Pulmonary artery endothelial cell (primary cell): ENCODE measurements around the gene OBP2B. TPM values are rescaled to one million over a fixed set of nuclear protein-coding genes. Genes with fewer than 3 reads are reported as not detected.
"Not testable (repeated sequence)": the region's sequence is repeated elsewhere in the genome, so short reads cannot be mapped to it uniquely, and the experiment has no call there.

Experiments used
- DNase-seq: peaks from one replicate; pipeline ENCODE4 v3.0.0-alpha.2; 2011; ENCODE audit warnings: low read depth, low spot score
- total RNA-seq: library from RNA; depleted of rRNA; stranded (reverse); fragments of >200 nt; gene quantifications from 2 replicates; pipeline ENCODE4 v1.2.3, GENCODE V29; 2014

Gene OBP2B
- total RNA-seq, 1 donor from 2014 or later, result not detected

DNA sequence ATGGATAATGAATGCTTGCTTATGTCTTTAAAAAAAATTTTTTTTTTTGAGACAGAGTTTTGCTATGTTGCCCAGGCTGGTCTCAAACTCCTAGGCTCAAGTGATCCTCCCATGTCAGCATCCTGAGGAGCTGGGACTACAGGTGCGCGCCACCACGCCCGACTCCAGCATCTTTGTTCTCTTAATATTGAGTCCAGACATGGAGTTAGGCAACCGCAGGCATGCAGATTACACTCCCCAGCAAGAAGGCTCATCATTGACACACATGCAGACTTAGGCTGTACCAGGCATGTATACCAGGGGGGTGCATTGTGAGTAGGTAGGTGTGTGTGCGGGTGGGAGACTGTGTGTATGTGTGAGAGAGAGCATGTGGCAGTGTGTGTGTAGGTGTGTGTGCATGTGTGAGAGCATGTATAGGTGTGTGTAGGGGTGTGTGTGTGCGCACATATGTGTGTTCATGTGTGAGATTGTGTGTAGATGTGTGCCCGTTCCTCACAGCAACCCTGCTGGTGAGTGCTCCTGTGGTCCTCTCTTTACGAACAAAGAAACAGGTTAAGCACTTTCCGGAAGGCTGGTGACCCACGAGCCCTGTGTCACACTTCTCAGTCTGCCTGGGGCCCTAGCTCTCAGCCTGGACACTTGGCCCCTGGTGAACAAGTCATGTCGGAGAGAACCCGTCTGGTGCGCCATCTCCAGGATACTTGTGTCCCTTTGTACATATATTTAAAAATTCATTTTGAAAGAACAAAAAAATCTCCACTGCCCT lies 6.2 kb downstream of the OBP2B start:
- DNase-seq, result no peak

DNA sequence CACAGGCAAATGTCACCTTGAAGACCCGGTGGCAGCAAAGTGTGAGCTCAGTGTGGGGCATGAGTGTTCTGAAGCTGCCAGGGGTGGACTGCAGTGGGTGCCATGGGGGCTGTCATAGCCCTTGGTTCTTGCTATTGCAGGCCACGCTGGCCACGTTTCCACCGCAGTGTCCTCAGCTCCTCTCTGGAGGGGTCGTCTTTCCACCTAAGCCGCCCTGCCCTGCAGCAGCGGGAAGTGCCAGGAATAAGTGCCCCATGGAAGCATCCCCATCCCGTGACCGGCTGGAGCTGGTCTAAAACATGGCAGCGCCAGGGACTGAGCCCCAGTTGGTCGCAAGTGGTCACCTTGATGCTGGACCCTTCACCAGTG lies 6.9 kb downstream of the OBP2B start:
- no peak for DNase-seq

DNA sequence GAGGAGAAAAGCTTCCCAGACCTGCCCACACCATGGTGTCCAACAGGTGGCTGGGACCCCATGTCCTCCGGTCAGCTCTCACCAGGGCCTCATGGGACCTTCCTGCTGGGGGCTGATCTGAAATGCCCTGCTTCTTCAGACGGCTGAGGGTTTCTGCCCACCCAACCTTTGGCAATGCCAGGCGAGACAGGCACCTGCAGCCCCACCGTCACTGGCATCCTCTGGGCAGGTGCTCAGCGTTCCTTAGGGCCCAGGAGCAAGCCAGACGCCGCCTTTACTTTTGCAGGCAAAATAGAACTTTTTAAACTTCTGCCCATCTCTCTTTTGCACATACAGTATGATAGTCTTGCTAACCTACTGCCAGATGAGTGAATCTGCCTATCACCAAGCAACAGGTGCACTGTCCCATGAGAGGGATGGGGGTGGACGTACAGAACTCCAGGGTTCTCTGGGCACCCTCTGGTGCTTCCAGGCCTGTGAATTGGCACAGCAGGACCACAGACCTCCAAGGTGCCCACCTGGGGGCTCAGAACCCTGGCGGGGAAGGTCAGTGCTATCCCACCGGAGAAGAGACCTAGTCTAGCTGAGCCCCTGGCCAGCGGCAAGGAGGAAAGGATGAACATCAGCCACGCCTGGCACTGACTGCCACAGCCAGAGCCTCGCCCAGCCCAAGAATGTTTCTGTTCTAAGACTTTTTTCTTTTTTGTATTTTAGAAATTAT lies 7.5 kb downstream of the OBP2B start:
- no peak for DNase-seq

DNA sequence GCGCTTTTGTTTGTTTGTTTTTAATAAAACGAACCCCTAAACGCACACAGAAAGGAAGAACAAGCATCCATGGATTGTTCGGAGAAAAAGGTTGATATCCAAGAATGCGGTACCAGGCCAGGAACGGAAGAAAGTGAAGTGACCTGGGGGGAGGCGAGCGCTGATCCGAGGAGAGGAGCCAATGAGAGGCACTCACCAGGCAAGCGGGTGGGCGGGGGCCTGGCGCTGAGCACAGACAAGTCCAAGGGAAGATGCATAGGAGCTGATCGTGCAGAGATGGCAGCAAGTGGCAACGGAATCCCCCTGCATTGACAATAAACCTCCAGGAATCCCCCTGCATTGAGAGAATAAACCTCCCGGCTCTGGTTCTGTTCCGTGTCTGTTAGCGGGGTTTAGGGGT lies 8.4 kb downstream of the OBP2B start:
- DNase-seq, result no peak

DNA sequence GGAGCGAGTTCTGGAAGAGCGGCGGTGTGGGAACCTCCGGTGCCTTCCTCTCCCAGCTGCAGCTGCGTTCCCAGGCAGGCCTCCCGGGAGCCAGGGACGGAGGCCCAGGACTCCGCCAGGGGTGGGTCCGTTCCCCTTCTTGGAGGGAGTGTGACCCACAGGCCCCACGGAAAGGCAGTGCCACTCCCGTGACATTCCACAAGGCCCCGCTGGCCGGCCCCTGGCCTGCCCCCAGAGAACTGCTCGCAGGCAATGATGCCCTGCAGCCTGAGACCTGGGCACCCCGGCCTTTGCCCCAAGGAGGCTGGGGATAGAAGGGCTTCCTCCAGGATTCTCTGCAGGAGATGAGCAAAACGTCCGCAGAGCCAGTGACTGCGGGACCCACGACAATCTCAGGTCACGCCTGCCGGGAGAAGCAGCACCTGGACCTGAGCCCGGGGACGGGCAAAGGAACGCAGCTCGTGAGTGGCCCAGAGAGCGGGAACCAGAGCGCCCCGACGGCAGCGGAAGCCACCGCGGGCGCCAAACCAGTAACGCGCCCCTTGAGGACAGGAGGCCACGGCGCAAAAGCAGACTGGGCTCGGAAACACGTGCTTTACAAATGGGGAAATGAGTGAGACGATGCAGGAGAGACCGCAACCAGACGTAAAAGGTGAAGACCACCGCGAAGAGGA lies 9.3 kb downstream of the OBP2B start:
- DNase-seq, result no peak

DNA sequence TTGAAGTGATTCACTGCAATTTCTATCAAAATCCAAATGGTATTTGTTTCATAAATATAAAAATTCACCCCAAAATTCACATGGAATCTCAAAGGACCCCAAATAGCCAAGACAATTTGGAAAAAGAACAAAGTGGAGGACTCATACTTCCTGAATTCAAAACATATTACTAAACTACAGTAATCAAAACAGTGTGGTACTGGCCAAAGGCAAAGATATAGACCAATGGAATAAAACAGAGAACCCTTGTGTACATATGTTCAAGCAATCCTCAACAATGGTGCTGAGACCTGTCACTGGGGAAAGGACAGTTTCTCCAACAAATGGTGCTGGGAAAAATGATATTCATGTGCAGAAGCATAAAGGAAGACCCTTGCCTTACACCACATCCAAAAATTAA lies 14.0 kb downstream of the OBP2B start:
- no peak for DNase-seq

DNA sequence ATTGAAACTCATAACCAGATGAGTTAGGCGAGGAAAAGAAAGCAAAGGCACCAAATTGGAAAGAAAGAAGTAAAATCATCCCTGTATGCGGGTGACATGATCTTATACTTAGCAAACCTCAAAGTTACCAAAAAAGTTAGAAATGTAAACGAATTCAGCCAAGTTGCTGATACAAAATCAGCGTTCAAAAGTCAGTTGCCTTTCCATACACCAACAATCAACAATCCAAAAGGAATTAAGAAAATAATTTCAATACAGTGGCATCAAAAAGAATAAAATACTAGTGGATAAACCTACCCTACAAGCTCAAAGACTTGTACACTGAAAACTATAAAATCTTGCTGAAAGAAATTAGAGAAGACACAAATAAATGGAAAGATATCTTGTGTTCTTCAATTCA lies 14.5 kb downstream of the OBP2B start:
- no peak for DNase-seq

DNA sequence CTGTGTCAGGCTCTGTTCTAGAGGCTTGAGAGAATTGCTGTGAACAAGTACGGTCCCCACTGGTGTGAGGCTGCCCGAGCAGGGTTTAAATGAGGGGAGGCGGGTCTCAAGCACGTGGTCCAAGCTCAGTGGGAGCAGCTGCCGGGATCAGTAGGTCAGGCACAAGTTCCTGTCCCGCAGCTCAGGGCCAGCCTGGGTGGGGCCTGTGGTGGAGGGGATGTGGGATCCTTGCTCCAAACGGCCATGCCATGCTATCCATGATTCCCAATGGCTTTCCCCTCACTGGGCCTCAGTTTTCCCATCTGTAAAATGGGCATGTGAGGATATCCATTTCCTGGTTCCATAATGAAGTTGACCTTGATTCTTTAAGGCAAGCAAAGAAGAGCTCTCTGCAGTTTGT lies 17.1 kb downstream of the OBP2B start:
- no peak for DNase-seq

DNA sequence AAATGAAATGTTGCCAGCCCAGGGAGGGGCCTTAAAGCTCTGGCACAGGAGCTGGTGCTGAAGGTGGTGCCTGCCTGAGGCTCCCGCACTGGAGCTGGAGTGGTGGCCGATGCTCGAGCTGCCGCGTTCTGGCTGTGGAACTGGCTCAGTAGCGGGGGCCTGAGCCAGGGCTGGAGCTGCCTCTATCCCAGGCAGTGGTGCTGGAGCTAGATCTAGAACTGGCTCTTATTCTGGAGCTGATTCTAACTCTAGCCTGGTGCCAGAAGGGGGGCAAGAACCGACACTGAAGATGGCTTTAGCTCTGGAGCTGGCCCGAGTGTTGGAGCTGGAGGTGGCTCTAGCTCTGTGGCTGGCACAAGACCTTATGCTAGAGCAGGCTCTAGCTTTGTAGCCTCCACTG lies 19.2 kb downstream of the OBP2B start:
- no peak for DNase-seq

DNA sequence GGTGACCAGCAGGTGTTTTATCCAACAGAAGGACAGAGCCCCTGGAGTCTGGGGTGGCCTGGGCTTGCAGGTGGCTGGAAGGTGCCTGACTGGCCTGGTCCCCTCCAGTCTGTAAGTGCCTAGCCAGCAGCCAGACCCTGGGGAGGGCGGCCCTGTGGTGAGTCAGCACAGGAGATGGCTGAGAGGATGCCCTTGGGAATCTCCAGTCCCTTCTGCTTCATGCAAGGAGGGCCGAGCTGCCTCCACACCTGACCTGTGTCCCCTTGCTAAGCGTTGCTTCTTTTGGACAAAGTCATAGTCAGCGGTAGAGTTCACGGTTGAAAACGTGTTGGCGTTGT lies 20.2 kb downstream of the OBP2B start:
- no peak for DNase-seq

DNA sequence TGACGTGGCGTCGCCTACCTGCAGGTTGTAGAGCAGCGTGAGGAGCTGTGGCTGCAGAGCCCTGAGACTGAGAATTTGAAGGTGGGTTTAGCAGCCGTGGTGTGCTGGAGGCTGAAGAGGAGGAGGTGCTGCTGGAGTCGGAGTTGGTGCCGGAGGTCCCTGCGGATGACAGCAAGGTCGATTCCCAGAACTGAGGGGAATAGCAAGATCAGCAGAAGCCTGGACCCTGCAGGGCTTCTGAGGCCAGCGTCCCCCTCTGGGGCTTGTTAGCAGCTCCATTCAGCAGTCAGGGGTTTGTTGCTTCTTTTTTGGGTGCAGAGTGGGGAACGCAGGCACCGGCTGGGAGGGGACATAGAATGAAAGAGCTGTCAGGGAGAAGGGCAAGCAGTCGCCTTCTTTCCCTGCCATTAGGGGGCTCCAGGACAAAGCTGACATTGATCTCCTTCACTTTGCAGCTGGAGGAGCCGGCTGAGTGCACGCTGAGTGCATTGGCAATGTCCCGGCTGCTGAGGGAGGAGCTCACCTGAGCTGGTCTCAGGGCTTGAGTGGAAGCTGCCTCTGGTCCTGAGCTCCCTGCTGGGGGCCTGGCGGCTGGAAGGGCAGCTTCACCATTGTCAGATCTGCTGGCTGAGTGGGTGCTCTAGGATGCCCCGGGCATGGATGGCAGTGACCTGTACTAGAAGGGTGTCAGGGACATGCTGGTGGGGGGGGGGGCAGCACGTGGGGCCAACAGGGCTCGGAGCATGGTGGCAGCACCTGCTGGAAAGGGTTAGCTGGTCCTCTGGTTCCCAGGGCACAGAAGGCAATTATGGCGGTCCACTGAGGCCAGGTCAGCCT lies 20.8 kb downstream of the OBP2B start:
- DNase-seq, result no peak

DNA sequence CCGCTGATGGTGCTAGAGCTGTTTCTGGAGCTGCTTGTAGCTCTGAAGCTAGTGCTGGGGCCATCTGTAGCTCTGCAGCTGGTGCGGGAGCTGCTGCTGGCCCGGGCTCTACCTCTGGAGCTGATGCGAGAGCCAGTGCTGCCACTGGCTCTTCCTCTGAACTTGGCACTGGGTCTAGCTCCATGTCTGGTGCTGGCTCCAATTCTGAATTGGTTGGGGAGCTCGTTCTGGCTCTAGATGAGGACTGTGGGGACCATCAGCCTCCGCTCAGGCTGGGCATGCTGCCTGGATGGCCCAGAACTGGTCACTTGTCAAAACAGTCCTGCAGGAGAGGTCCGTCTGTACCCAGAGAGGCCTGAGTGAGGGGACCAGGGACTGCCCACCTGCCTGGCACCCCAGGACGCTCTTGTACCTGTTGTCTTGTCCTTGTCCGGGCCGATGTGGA lies 21.5 kb downstream of the OBP2B start:
- DNase-seq, result no peak

DNA sequence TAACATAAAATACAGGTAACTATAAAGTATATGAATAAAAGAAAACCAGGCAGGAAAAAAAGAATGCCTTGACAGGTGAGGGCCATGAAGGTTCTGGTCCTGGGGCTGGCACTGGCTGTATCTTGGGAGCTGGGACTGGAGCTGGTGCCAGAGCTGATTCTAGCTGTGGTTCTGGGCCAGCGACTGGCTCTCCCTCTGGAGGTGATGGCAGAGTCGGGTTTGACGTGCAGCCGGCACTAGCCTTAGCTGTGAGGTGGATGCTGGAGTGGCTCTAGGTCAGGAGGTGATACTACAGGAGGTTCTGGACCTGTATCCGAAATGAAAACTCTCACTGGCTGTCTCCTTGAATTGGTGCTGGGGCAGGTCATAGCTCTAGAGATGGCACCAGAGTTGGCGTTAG lies 22.3 kb downstream of the OBP2B start:
- no peak for DNase-seq

DNA sequence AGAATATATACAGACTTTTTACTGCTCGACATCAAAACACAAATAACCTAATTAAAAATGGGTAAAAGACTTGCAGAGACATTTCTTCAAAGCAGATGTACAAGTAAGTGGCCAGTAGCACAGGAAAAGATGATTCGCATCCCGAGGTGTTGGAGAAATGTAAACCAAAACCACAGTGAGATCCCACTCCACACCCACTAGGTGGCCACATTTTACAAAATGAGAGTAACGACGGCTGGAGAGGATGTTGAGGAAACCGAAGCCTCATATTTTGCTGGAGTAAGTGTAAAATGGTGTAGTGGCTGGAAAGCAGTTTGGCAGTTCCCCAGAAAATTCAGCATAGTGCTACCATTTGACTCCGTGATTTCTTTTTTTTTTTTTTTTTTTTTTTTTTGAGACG lies 24.1 kb downstream of the OBP2B start:
- DNase-seq, result peak; percentile 37

DNA sequence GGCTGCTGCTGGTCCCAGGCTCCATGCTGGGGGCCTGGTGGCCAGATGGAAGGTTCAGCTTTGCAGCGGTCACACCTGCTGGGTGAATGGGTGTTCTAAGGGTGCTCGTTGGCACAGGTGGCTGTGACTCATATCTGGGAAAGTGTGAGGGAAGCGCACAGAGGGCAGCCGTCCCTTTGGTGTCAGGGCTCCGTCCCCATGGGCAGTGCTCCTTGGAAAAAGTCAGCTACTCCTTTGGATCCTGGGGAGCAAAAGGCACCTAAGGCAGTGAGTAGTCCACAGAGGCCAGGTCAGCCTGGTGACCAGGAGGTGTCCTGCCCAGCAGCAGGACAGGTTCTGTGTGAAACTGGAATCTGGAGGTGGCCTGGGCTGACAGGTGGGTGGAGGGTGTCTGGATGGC lies 26.9 kb downstream of the OBP2B start:
- no peak for DNase-seq

DNA sequence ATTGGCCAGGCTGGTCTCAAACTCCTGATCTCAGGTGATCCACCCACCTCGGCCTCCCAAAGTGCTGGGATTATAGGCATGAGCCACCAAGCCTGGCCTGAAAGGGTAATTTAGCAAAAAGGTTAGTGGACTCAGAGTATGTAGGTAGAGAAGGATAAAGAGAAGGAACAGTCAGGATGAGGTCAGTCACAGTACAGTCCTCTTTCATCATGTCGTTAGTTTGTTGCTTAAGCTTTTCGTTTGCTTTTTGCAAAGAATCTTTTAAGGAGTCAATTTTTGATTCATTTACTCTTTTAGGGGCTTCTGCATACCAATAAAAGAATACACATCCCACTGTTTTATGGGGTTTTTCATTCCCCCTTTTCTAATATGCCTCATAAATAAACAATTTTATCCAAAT lies 27.5 kb downstream of the OBP2B start:
- no peak for DNase-seq

DNA sequence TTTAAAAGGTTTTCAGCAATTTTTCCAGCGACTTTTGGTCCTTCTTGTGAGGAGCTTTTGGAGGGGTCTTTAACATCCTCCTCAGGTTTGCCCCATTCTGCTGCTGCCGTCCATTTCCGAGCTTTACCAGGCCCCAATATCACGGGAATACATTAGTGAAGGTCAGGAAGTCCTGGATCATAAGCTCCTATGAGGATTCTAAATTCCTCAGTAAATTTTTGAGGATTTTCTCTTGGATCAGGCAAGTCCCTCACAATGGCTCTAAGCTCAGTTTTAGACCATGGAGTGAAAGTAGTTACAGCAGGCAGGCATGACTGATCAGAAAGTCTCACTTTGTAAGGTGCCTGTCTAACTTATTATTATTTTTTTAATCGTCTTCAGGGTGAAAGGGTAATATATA lies 28.1 kb downstream of the OBP2B start:
- DNase-seq, result no peak

DNA sequence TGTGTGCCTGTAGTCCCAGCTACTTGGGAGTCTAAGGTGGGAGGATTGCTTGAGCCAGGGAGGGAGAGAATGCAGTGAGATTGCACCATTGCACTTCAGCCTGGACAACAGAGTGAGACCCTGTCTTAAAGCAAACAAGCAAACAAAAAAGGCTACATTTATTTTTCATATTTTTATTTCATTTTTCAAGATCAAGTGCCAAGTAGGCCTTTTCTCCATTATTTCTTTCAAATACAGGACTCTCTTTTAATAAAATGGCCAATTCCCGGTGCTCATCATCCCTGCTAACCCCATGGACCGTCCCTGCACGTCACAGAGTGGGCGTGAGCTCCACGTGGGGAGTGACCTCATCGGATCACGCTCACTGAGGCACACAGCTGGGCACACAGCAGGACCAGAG lies 36.0 kb downstream of the OBP2B start:
- no peak for DNase-seq

DNA sequence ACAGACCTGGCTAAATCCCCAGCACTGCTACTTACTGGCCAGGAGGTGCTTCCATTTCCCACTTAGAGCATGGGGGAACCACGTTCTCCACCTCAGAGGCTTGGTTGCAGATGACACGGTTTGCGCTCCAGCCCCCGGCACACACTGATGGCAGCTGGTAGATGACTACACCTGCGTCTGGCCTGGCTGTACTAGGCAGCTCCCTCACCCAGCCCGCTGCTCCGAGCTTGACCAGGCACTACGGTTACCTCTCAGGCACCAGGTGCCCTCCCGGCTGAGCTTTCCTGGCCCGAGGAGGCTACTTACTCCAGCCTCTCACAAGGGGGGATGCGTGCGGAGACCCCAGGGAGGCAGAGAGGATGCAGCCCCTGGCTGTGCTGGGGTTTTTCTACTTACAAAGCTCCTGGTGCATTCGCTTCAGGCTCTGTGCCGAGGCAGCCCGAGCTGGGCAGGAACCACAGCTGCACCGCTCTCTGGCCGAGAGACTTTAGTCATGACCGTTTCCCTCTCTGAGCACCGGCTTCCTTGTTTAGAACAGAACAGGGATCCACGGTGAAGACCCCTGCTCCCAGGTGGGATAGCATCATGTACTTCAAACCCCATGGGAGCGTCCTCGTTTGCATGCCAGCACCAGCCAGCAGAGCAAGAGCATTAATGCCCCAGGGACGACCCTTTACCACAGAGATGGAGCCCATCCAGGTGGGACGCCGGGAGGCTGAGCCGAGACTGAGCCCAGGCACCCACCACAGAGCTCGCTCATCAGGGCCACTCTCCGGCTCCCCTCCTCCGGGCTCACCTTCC lies 37.7 kb downstream of the OBP2B start:
- no peak for DNase-seq

DNA sequence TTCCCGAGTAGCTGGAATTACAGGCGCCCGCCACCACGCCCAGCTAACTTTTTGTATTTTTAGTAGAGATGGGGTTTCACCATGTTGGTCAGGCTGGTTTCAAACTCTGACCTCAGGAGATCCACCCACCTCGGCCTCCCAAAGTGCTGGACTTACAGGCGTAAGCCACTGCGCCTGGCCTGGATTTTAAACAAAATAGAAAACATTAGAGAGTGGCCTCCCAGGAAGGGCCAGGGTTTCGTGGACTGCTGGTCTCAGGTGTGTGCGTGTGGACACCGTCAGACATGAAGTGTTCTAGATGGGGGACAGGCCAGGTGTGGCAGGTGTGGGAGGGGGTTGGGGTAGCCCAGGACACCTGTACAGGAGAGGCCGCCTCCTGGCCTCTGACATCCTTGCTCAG lies 38.3 kb downstream of the OBP2B start:
- no peak for DNase-seq

DNA sequence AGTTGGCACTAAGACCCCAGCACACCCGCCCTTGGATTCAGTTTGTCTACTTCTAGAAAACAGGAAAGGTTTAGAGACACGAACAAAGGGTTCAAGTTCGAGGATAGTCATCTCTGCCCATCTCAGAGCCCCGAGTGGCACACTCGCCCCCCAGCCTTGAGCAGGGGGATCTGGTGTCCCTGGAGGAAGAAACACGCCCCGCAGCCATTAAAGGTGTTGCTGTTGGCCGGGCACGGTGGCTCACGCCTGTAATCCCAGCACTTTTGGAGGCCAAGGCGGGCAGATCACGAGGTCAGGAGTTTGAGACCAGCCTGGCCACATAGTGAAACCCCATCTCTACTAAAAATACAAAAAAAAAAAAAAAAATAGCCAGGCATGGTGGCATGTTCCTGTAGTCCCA lies 39.4 kb downstream of the OBP2B start:
- not testable (repeated sequence) for DNase-seq
